Fibroblast of skin of left biceps (primary cell): ENCODE measurements around the gene SNRNP48.

ENCODE experiments used
- DNase-seq, 2 experiments: peaks; one replicate each; pipeline ENCODE4 v3.0.0-alpha.2; 2013; ENCODE audit warnings: low read depth in 2 of 2

The SNRNP48 gene

DNA sequence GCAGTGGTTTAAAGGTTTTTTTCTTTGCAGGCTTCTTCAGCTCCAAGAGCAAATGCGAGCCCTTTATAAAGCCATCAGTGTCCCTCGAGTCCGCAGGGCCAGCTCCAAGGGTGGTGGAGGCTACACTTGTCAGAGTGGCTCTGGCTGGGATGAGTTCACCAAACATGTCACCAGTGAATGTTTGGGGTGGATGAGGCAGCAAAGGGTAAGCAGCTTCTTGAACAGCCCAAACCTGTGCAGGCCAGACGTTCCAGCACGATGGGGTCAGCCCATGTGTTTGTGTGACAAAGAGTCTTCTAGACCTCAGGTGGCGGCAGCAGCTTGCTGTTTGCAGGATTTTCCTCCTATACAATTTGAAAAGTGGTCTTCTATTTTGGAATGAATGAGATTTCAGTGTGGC, 30.8 kb upstream of the SNRNP48 start:
- no peak for DNase-seq

DNA sequence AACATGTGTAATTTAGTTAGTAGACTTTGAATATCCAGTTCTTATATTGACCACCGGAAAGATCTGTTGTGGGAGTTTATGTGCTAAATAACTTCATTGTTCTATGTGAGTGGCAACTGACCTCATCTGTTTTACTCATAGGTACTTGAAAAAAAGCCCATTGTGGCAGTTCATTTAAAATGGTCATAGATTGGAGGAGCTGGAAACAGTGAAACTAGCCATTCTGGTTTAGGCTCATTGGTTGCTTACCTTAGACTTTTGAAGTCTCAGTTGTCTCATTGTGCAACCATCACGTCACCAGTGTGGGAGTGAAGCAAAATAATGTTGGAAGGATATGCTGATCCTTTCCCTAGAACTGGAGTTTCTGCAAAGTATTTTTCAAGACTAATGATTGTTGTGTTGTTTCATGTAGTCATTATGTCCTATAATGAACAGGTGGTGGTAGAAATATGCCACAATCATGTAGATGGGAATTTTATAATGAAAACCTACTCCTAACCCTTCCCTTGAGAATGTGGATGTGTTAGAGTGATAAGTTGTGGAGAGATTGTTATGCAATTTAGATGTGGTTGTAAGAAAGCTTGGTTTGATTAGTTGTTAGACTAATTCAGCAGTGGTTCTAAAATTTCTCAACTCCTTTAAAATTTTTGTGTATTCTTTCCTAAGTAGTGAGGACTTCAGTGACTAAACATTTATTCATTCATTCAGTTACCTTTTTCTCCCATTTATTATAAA, 30.2 kb upstream of the SNRNP48 start:
- DNase-seq: no peak

DNA sequence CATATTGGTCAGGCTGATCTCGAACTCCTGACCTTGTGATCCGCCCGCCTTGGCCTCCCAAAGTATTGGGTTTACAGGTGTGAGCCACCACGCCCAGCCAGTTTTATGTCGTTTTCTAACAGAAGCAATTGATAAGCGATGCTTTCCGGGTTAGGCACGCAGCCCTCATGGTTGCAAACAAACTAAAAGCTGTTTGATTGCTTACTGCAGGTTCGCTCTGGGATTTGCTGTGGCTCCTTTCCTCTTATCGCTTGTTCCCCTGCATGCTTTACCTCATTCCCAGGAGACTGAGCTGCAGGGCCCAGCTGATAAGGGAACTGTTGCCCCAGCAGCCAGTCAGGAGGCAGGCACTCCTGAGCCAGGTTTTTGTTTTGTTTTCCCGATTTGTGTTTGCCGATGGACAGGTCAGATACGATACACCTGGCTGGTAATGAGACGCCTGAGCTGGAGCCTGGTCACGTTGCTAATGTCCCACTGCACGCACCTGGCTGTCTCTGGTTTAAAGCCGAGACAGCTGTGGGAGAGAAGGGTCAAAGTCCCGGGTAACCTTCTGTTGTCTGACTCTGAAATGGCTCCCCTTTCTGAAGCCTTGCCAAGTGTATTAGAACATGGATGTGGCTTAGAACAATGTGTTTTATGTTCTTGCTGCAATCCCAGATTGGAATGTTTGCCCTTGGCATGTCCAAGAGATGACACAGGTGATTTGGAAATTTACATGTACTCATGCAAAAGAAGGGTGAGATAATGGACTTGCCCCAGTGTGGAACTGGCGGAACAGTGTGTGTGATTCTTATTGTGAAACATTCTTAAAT, 28.6 kb upstream of the SNRNP48 start:
- no peak for DNase-seq

DNA sequence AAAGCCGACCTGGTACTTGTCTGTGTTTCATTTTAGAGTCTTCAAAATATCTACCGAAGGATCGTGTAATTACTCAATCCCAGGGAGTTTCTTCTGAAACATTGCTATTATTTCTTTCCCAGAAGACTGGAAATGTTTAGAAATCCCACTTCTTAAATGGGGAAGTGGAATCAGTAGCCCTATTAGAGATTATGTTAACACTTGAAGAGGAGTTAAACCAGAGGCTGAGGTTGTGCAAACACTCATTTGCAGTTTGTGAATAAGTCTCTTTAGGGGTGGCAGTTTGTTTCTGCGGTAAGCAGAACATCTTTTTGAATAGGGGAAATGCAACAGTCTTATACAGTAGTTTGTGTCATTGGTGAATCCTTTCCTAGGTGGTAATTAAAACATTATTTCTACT, 27.2 kb upstream of the SNRNP48 start:
- no peak for DNase-seq

DNA sequence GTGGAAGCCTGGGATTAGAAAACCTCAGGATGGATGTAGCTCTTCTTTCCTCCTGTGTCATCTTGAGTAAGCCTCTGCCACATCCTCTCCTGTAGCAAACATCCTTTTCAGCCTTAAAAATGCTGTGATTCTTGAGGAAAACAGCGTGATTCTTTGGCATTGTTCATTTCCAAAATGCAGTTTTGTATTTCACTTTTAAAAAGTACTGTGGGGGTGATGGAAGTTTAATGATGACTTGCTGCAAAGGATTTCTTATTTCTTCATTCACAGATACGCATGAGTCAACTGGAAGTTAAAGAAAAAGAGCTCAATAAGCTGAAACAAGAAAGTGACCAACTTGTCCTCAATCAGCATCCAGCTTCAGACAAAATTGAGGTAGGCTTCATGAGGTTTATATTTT, 23.9 kb upstream of the SNRNP48 start:
- DNase-seq: no peak

DNA sequence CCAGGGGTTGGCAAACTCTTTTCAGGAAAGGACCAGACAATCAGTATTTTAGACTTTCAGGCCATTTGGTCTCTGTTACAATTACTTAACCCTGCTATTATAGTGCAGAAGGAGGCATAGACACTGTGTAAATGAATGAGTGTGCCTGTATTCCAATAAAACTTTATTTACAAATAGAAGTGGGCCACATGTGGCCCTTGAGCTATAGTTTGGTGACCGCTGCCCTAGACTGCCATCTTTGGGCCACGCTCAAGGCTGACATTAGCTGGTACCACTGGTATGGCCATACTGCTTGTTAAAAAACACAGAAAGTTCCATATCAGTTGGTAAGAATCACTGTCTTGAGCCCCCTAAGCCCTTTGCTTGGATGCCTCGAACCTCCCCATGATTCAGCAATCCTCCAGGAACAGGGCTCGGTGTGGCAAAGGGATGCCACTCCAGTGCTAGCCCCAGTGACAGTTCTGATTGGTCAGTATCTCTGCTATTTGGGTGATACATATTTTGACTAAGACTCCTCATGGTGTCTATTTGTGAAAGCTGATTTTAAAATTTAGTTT, 23.3 kb upstream of the SNRNP48 start:
- DNase-seq: no peak

DNA sequence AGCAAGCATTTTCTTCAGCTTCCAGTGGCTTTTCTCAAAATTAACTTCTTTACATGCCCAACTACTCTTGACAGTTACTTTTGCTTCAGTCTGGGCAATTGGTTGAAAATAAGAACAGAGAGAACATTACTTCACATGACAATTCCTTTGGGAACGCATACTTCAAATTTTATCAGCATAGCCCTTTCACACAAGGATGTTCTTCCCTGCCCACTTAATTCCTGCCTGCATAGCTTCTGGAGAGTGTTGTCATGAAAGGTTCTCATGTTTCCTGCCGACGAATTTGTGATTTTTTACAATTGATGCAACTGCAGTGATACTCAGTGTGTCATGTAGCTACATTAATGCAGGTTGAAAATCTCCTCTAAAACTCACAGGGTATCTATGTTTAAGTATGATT, 22.0 kb upstream of the SNRNP48 start:
- DNase-seq: peak; percentile 81 to 84

DNA sequence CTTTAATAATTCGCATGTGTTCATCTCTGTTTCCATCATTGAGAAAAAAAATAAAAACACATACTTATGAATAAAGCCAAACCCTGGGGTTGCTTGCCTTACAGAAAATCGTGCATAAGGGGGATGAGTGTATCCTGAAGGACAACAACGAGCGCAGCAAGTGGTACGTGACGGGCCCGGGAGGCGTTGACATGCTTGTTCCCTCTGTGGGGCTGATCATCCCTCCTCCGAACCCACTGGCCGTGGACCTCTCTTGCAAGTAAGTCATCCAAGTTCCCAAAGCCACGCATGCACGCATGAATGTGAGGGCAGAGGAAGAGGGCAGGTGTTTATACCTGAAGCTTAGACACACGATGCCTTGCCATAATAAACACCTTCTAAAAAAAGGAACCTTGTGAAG, 20.9 kb upstream of the SNRNP48 start:
- DNase-seq: no peak

DNA sequence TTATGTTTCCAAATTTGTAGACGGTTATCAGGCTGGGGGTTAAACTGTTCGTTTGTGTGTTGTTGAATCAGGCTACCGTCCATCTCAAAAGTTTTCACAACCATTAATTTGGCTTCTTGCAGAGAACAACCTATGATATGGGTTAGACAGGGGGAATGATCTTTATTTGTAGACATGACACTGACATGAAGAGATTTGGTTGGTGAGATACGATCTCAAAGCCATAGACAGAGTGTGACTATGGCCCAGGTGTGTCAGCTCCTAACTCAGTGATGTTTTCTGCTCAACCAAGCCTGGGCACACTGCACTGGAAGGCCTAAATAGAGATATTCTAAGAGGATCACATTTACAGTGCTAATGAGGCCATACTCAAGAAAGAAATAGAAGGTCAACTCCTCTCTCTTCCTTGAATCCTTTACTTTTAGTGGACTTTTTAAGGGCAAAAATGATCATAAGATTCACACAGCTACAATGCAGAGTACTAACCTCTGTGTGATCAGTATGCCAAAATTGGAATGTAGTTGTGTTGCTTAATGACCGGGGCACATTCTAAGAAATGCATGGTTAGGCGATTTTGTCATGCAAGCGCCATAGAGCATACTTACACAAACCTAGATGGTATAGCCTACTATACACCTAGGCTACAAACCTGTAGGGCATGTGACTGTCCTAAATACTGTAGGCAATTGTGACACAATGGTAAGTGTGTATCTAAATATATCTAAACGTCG, 17.6 kb upstream of the SNRNP48 start:
- no peak for DNase-seq

DNA sequence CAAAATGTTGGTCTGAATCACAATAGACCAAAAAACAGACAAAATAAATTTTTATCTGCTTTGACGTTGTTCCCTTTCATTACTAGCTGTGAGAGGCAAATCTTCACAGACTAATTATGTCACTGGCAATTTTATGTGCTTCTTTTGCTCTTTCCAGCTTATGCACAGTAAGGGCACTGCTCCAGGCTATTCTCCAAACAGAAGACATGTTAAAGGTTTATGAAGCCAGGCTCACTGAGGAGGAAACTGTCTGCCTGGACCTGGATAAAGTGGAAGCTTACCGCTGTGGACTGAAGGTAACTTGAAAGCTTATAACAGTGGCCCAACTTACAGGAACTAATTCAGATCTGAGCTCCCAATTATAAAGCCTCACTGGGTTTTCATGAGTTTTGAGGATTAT, 15.5 kb upstream of the SNRNP48 start:
- no peak for DNase-seq

DNA sequence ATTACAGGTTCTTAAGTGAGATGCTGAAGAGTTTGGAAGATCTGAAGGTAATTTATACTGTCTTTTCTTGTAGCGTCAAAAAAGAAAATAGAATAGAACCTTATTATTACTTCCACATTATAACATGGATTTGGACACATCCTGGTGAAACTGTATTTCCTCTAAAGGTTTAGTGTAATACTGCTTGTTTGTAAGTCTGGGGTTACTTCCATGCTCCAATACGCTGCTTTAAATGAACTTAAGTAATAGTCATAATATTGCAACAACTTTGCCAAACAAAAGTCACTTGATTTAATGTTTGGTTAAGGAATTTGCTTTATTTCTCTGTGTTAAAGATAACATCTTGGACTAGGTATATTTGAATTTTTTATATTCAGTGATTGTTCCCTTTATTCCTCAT, 11.5 kb upstream of the SNRNP48 start:
- no peak for DNase-seq

DNA sequence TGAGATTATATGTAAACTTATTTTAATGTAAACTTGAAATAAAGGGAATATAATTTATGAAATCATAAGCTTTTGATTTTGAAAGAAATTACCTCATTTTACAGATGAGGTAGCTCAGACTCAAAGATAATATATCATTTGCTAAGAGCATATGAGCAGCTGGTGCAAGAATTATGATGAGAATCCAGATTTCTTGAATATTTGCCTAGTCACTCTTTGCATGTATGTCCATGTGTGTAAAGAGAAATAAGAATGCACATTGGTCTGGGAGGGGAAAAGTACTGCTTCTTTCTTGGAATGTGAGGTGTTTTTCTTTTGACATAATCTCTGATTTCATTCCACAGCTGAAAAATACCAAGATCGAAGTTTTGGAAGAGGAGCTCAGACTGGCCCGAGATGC, 11.1 kb upstream of the SNRNP48 start:
- DNase-seq: no peak

DNA sequence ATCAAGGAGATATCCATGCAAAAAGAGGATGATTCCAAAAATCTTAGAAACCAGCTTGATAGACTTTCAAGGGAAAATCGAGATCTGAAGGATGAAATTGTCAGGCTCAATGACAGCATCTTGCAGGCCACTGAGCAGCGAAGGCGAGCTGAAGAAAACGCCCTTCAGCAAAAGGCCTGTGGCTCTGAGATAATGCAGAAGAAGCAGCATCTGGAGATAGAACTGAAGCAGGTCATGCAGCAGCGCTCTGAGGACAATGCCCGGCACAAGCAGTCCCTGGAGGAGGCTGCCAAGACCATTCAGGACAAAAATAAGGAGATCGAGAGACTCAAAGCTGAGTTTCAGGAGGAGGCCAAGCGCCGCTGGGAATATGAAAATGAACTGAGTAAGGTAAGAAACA, 10.1 kb upstream of the SNRNP48 start:
- no peak for DNase-seq

DNA sequence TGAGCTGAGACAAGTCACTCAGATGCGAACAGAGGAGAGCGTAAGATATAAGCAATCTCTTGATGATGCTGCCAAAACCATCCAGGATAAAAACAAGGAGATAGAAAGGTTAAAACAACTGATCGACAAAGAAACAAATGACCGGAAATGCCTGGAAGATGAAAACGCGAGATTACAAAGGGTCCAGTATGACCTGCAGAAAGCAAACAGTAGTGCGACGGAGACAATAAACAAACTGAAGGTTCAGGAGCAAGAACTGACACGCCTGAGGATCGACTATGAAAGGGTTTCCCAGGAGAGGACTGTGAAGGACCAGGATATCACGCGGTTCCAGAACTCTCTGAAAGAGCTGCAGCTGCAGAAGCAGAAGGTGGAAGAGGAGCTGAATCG, 9.5 kb upstream of the SNRNP48 start:
- no peak for DNase-seq

DNA sequence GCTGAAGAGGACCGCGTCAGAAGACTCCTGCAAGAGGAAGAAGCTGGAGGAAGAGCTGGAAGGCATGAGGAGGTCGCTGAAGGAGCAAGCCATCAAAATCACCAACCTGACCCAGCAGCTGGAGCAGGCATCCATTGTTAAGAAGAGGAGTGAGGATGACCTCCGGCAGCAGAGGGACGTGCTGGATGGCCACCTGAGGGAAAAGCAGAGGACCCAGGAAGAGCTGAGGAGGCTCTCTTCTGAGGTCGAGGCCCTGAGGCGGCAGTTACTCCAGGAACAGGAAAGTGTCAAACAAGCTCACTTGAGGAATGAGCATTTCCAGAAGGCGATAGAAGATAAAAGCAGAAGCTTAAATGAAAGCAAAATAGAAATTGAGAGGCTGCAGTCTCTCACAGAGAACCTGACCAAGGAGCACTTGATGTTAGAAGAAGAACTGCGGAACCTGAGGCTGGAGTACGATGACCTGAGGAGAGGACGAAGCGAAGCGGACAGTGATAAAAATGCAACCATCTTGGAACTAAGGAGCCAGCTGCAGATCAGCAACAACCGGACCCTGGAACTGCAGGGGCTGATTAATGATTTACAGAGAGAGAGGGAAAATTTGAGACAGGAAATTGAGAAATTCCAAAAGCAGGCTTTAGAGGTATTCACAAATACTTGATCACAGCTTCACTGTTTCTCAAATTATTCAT, 8.9 kb upstream of the SNRNP48 start:
- DNase-seq: no peak

DNA sequence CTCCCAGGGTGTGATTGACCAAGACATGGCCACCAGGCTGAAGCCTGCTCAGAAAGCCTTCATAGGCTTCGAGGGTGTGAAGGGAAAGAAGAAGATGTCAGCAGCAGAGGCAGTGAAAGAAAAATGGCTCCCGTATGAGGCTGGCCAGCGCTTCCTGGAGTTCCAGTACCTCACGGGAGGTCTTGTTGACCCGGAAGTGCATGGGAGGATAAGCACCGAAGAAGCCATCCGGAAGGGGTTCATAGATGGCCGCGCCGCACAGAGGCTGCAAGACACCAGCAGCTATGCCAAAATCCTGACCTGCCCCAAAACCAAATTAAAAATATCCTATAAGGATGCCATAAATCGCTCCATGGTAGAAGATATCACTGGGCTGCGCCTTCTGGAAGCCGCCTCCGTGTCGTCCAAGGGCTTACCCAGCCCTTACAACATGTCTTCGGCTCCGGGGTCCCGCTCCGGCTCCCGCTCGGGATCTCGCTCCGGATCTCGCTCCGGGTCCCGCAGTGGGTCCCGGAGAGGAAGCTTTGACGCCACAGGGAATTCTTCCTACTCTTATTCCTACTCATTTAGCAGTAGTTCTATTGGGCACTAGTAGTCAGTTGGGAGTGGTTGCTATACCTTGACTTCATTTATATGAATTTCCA, 4.6 kb upstream of the SNRNP48 start:
- no peak for DNase-seq

DNA sequence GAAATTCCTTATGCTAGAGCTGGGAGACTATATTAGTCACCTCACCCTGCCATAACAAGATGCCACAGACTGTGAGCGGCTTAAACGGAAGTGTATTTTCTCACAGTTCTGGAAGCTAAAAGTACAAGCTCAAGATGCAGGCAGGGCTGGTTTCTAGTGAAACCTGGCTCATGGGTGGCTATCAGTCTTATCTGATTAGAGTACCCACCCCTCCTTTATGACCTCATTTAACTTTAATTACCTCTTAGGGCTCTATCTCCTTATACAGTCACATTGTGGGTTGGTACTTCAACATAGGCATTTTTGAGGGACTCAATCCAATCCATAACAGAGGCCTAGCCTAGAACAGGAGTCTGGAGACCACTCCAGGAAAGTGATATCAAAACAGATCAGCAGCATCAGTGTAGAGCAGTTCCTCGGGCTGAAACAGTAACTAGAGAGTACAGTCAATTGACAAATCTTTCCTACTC, 2.3 kb upstream of the SNRNP48 start:
- DNase-seq: peak in 1 of 2 experiments; percentile 9

DNA sequence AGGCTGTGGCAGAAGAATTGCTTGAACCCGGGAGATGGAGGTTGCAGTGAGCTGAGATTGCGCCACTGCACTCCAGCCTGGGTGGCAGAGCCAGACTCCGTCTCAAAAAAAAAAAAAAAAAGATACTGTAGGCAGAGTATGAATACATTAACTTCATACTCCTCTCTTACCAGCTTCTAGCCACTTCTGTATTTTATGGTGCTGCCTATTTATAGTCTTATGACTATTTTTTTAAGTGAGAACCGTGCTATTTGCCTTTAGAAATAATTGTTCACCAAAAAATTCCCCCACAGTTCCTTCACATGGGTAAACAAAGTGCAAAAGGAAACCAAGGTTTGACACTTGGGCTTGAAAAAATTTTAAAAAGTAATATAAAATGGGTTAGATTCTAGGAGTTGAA, 1.5 kb upstream of the SNRNP48 start:
- DNase-seq: no peak

DNA sequence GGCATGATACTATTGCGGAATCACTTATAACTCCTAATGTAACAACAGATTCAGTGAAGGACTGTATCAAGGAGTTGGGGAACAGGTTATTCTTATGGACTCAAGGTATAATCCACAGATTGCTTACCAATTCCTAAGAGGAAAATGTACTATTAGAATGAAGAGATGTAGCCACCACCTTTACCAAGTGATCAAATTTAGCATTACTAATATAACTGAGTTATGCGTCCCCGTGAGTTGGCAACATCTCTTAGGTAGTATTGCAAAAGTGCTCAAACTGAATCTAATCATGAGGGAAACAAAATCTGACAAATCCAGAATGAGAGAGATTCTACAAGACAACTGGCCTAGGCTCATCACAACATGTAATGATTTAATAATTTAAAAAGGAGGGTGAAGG, 777 bp upstream of the SNRNP48 start:
- DNase-seq: no peak

DNA sequence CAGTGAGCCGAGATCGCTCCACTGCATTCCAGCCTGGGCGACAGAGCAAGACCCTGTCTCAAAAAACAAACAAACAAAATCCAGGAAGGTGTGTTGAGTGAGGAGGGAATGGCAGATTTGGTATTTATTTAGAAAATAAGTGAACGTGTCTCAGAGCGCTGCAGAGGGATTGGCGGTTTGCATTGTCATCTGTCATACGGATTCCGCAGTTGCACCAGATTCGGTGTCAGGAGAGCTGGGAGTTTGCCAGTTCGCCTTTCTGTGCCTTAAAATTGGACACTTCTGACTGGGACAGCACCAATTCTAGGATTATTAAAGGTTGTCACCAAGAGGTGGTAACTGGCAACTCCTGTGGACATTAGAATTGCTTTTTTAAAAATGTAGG, 912 bp downstream of the SNRNP48 start:
- DNase-seq: no peak

DNA sequence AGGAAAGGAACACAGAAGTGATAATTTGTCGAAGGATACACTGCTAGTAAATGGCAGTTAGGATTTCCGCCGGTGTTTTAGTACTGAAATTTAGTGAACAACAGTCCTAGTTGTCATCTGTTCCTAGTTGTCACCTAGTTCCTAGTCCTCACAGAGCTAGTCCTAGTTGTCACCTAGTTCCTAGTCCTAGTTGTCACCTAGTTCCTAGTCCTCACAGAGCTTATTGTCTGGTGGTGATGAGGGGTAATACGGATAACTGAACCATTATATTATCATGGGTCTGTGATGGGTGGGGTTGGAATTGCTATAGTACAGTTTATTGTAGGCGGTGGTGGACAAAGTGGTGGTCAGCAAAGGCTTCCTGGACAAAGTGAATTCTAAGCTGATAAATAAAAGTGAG, 1.8 kb downstream of the SNRNP48 start:
- DNase-seq: no peak
